NCI-H2081 (cell line): ENCODE data around the gene SYNGAP1.
"Not testable (repeated sequence)": the region's sequence is repeated elsewhere in the genome, so short reads cannot be mapped to it uniquely, and the experiment has no call there.

Source experiments
- DNase-seq, 2 experiments: peaks; one replicate each; lab custom pipeline; 2025; lab: John Stamatoyannopoulos, UW

The SYNGAP1 gene

GRCh38 chr6:33419580-33420490 lies at the start of gene SYNGAP1:
Gene SYNGAP1, plus strand, starts transcription at chr6:33420065. Its CDS starts 200 bp downstream, at chr6:33420265.
- DNase-seq: peak in 1 of 2 experiments; percentile 15

GRCh38 chr6:33371901-33372300 lies 48.0 kb upstream of the SYNGAP1 start:
- not testable (repeated sequence) for DNase-seq

GRCh38 chr6:33372526-33373123 lies 47.2 kb upstream of the SYNGAP1 start:
- DNase-seq: no peak

GRCh38 chr6:33373960-33374910 lies 45.6 kb upstream of the SYNGAP1 start:
- no peak for DNase-seq

- DNase-seq: no peak
These were observed 44.7 kb upstream of the SYNGAP1 start for GRCh38 chr6:33375143-33375671.

GRCh38 chr6:33377171-33377570 lies 42.7 kb upstream of the SYNGAP1 start:
- no peak for DNase-seq

- not testable (repeated sequence) for DNase-seq
These were observed 40.7 kb upstream of the SYNGAP1 start for GRCh38 chr6:33379184-33379583.

- no peak for DNase-seq
These were observed 39.4 kb upstream of the SYNGAP1 start for GRCh38 chr6:33380272-33380981.

GRCh38 chr6:33383427-33384185 lies 36.3 kb upstream of the SYNGAP1 start:
- DNase-seq: no peak

- DNase-seq: no peak
These were observed 35.3 kb upstream of the SYNGAP1 start for GRCh38 chr6:33384581-33385020.

- DNase-seq: no peak
These were observed 29.7 kb upstream of the SYNGAP1 start for GRCh38 chr6:33390173-33390572.

- DNase-seq: no peak
These were observed 29.0 kb upstream of the SYNGAP1 start for GRCh38 chr6:33390767-33391277.

GRCh38 chr6:33391278-33391921 lies 28.5 kb upstream of the SYNGAP1 start, which contains the start of gene KIFC1:
Gene KIFC1, plus strand, starts transcription at chr6:33391823. Its CDS starts 163 bp downstream, at chr6:33391986.
- peak; percentile 99 to 100 for DNase-seq

- no peak for DNase-seq
These were observed 27.8 kb upstream of the SYNGAP1 start for GRCh38 chr6:33391922-33392594.

GRCh38 chr6:33392595-33392948 lies 27.3 kb upstream of the SYNGAP1 start:
- peak; percentile 19 to 37 for DNase-seq

GRCh38 chr6:33392979-33393378 lies 26.9 kb upstream of the SYNGAP1 start:
- no peak for DNase-seq

- no peak for DNase-seq
These were observed 22.3 kb upstream of the SYNGAP1 start for GRCh38 chr6:33397541-33397940.

- not testable (repeated sequence) for DNase-seq
These were observed 21.3 kb upstream of the SYNGAP1 start for GRCh38 chr6:33398601-33399000.

GRCh38 chr6:33399881-33400280 lies 20.0 kb upstream of the SYNGAP1 start:
- DNase-seq: not testable (repeated sequence)
